ENCODE data around the gene SPDYE1.

SPDYE1 gene

GRCh38 chr7:44044315-44045225, 46.9 kb downstream of the SPDYE1 start, which contains the start of gene DBNL:
TSS of gene DBNL (plus strand) at chr7:44044702. CDS start at chr7:44044738, 36 bp downstream.
- no peak for FAIRE-seq

DNA sequence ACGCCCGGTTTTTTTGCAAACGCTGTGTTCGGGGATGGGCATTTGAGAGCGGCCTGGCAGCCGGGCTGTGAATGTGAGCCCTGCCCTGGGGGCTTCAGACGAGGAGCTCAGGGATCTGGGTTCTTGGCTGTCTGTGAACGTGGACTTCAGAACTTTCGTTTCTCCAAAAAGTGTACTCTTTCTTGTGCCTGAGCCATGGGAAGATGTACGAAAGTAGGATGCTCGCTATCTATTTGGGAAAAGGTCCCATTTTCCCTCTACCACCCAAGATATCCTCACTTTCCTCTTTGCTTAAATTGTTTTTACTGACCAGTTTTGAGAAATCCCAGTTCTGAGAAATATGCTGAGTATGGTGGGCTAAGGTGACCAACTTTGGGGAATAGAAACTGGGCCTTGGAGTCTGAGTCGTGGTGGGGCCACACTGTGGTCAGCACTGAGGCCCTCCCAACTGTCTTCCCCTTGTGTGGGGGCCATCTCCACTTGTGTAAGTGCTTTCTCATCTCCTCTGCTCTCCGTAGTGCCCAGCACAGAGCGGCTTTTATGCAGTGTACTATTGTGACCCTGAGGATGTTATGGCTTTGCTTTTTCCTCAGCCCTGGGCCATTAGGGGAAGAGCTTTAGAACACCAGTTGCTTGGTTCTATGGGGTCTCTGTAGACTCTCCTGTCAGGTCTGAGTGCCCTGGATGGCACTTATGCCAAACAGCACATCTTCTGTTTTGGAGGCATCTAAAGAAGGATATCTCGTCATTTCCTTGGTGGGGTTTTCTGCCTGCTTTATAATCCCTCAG, 47.7 kb downstream of the SPDYE1 start:
- FAIRE-seq = no peak

GRCh38 chr7:44046321-44047061, 48.8 kb downstream of the SPDYE1 start:
- no peak for FAIRE-seq

DNA sequence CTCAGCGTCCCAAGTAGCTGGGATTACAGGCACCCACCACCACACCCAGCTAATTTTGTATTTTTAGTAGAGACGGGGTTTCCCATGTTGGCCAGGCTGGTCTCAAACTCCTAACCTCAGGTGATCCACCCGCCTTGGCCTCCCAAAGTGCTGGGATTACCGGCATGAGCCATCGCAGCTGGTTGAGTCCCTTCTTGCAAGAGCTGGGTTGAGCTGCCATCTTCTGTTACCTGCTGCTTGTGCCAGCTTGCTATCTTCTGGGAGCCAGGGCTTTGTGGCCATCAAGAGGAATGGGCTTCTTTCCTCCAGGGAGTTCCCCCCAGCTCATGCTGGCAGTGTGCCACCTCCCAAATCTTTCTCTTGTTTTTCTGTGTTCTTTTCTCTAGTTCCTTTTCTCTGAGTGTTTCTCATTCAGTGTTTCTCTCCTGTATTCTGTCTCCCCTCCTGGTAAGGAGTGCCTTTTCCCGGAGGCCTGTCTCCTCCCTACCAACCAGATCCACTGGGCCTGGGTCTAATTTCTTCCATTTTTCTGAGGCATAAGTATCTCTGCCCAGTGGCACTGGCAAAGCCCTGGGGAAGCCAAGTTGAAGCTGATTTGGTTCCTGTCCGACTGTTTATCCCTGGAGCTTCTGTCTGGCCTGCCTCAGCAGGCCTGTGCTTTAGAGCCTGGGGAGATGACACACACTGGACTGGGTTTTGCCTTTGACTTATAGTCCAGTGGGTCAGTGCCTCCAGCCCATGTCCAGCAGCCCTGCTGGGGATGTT, 50.5 kb downstream of the SPDYE1 start:
- no peak for FAIRE-seq

GRCh38 chr7:44050121-44050914, 52.6 kb downstream of the SPDYE1 start:
- no peak for FAIRE-seq

- FAIRE-seq = no peak
These were observed 53.3 kb downstream of the SPDYE1 start for GRCh38 chr7:44050915-44051560.

- FAIRE-seq = no peak
These were observed 54.0 kb downstream of the SPDYE1 start for GRCh38 chr7:44051611-44052220.

DNA sequence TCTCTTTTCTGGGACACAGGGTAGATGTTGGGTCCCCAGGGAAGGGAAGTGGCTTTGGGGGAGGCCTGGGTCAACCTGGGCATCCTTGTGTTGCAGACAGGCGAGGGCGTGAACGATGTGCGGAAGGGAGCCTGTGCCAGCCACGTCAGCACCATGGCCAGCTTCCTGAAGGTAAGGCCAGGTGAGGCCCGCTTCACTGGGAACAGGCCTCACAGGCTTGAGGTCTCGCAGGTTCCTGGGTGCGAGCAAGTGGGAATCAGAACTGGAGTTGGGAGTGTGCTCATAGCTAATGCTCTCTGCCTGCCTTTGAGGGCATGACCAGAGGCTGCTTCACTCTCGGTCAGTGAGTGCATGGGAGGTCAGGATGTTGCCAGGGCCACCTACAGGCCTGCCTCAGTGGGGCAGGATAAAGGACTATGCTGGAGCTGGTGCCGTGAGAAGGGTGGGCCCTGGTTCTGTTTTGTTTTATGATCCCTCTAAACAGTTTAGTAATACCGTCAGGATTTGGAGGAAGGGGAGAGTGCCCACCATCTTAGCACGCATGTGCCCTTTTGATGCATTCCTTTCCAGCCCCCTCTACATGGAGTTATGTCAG, 55.2 kb downstream of the SPDYE1 start:
- FAIRE-seq = no peak

DNA sequence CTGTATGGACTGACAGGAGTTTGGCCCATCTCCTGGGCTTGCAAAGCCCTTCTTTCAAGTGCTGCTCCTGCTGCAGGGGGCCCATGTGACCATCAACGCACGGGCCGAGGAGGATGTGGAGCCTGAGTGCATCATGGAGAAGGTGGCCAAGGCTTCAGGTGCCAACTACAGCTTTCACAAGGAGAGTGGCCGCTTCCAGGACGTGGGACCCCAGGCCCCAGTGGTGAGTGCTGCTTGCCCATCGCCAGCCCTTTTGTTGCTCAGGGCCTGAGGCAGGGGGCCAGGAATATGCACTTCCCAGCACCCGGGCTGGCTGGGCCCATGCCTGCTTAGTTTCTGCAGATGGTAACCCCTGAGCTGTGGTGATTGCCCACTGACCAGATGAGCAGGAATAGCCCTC, 59.0 kb downstream of the SPDYE1 start:
- FAIRE-seq = no peak

GRCh38 chr7:44057181-44057848, 59.6 kb downstream of the SPDYE1 start:
- no peak for FAIRE-seq

- no peak for FAIRE-seq
These were observed 60.4 kb downstream of the SPDYE1 start for GRCh38 chr7:44057849-44058758.

DNA sequence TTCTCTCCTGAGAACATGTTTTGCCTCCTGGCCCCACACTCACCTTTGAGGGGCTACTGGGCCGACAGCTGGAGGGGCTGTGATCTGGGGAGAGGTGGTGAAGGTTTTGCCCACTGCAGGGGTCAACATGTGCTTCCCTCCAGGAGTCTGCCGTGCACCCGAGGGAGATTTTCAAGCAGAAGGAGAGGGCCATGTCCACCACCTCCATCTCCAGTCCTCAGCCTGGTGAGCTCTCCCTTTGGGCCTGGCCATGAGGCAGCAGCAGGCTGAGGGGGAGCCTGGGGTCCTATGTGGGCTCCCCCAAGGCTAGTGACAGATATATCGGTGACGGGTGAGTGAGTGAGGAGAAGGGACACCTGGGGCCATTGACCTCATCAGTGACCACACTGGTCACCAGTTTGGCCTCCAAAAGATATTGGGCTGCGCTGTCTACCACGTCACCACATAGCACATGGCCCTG, 61.1 kb downstream of the SPDYE1 start:
- no peak for FAIRE-seq

DNA sequence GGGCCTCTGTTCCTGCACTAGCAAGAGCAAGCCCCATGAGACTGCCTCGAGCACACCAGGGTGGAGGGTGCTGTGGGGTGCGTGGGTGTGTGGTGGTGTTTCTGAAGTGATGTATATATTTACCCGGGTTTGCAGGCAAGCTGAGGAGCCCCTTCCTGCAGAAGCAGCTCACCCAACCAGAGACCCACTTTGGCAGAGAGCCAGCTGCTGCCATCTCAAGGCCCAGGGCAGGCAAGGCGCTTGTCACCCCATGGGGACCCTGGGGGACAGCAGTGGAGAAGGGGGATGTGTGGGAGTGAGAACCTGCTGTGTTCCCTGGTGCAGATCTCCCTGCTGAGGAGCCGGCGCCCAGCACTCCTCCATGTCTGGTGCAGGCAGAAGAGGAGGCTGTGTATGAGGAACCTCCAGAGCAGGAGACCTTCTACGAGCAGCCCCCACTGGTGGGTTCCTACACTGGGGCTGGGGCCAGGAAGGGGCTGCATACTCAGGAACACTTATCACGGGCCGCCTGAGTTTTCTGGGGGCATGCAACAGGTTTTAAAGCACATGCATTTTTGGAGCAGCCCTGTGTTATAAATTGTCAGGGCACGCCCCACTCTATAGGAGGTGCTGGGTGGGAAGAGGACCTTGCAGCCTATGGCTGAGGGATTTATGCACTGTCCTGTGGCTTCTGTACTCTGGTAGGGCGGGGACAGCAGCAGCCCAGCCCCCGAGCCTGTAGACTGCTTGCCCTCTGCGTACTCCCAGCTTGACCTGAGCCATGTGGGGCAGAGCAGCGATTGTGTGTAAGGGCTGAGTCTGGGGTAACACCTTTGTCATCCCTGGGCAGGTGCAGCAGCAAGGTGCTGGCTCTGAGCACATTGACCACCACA, 61.8 kb downstream of the SPDYE1 start:
- FAIRE-seq = no peak
